Activated CD4-positive, alpha-beta T cell treated with anti-CD3 and anti-CD28 coated beads for 1 hour (primary cell): ENCODE data around the gene ZFR2.

Experiments
- DNase-seq: peaks from one replicate; pipeline ENCODE4 v3.0.0-alpha.2; 2020

The ZFR2 gene

GRCh38 chr19:3810708-3811355 lies 58.0 kb downstream of the ZFR2 start:
- DNase-seq, result no peak

- no peak for DNase-seq
Measured at GRCh38 chr19:3809881-3810707, 58.7 kb downstream of the ZFR2 start.

- no peak for DNase-seq
Measured at GRCh38 chr19:3808420-3809143, 60.3 kb downstream of the ZFR2 start.

- no peak for DNase-seq
Measured at GRCh38 chr19:3807574-3808354, 61.1 kb downstream of the ZFR2 start.

- DNase-seq, result no peak
Measured at GRCh38 chr19:3807131-3807480, 61.7 kb downstream of the ZFR2 start.

GRCh38 chr19:3805859-3806258 lies 63.0 kb downstream of the ZFR2 start:
- no peak for DNase-seq

- no peak for DNase-seq
Measured at GRCh38 chr19:3804429-3804828, 64.4 kb downstream of the ZFR2 start.

GRCh38 chr19:3803986-3804385 lies 64.9 kb downstream of the ZFR2 start:
- no peak for DNase-seq

GRCh38 chr19:3803114-3803888 lies 65.5 kb downstream of the ZFR2 start:
- no peak for DNase-seq

GRCh38 chr19:3801412-3802096 lies 67.3 kb downstream of the ZFR2 start:
- peak; percentile 38 for DNase-seq

GRCh38 chr19:3800996-3801395 lies 67.8 kb downstream of the ZFR2 start:
- no peak for DNase-seq

- DNase-seq, result no peak
Measured at GRCh38 chr19:3798137-3798536, 70.7 kb downstream of the ZFR2 start.

- DNase-seq, result no peak
Measured at GRCh38 chr19:3796358-3796757, 72.5 kb downstream of the ZFR2 start.

- no peak for DNase-seq
Measured at GRCh38 chr19:3793799-3794198, 75.0 kb downstream of the ZFR2 start.

GRCh38 chr19:3792114-3792513 lies 76.7 kb downstream of the ZFR2 start:
- no peak for DNase-seq

GRCh38 chr19:3790941-3791340 lies 77.9 kb downstream of the ZFR2 start:
- DNase-seq, result no peak

GRCh38 chr19:3790209-3790734 lies 78.6 kb downstream of the ZFR2 start:
- DNase-seq, result no peak

GRCh38 chr19:3788996-3789778 lies 79.7 kb downstream of the ZFR2 start:
- no peak for DNase-seq

- DNase-seq, result no peak
Measured at GRCh38 chr19:3785938-3786824, 82.7 kb downstream of the ZFR2 start, which contains the start of gene MATK. Gene MATK, minus strand, starts transcription at chr19:3786381. Its CDS starts 1,246 bp downstream, at chr19:3785135.
